Ishikawa (cell line): ENCODE data around the gene GSE1.

Source experiments
- CEBPB ChIP-seq: IDR thresholded peaks from 2 replicates; pipeline ENCODE4 v1.6.1; 2012
- CREB1 ChIP-seq: IDR thresholded peaks from 2 replicates; pipeline ENCODE4 v1.6.1; 2012; ENCODE audit warnings: low read depth
- EGR1 ChIP-seq: IDR thresholded peaks from 2 replicates; pipeline ENCODE4 v1.6.1; 2012
- EP300 ChIP-seq: IDR thresholded peaks from 2 replicates; pipeline ENCODE4 v1.6.1; 2012; ENCODE audit warnings: borderline replicate concordance
- FOXM1 ChIP-seq: IDR thresholded peaks from 2 replicates; pipeline ENCODE4 v1.6.1; 2012; ENCODE audit warnings: low read depth, borderline replicate concordance
- NFIC ChIP-seq: IDR thresholded peaks from 2 replicates; pipeline ENCODE4 v1.6.1; 2012
- RAD21 ChIP-seq: IDR thresholded peaks from 2 replicates; pipeline ENCODE4 v1.6.1; 2012; ENCODE audit warnings: low read depth
- TAF1 ChIP-seq: IDR thresholded peaks from 2 replicates; pipeline ENCODE4 v1.6.1; 2012; ENCODE audit warnings: low read depth, mild to moderate bottlenecking
- TCF12 ChIP-seq: IDR thresholded peaks from 2 replicates; pipeline ENCODE4 v1.6.1; 2012; ENCODE audit warnings: low read depth
- TEAD4 ChIP-seq: IDR thresholded peaks from 2 replicates; pipeline ENCODE4 v1.6.1; 2012
- YY1 ChIP-seq: IDR thresholded peaks from 2 replicates; pipeline ENCODE4 v1.6.1; 2012; ENCODE audit warnings: low read depth
- ZBTB7A ChIP-seq: IDR thresholded peaks from 2 replicates; pipeline ENCODE4 v1.6.1; 2012; ENCODE audit warnings: low read depth
- TF ChIP-seq, protein P1 (sequence below): IDR thresholded peaks from 2 replicates; pipeline ENCODE4 v1.6.1; 2012
- TF ChIP-seq, protein P2 (sequence below): IDR thresholded peaks from 2 replicates; pipeline ENCODE4 v1.6.1; 2012; ENCODE audit warnings: low read depth, mild to moderate bottlenecking
- TF ChIP-seq, protein P3 (sequence below): IDR thresholded peaks from 2 replicates; pipeline ENCODE4 v1.6.1; 2012

The GSE1 gene

DNA sequence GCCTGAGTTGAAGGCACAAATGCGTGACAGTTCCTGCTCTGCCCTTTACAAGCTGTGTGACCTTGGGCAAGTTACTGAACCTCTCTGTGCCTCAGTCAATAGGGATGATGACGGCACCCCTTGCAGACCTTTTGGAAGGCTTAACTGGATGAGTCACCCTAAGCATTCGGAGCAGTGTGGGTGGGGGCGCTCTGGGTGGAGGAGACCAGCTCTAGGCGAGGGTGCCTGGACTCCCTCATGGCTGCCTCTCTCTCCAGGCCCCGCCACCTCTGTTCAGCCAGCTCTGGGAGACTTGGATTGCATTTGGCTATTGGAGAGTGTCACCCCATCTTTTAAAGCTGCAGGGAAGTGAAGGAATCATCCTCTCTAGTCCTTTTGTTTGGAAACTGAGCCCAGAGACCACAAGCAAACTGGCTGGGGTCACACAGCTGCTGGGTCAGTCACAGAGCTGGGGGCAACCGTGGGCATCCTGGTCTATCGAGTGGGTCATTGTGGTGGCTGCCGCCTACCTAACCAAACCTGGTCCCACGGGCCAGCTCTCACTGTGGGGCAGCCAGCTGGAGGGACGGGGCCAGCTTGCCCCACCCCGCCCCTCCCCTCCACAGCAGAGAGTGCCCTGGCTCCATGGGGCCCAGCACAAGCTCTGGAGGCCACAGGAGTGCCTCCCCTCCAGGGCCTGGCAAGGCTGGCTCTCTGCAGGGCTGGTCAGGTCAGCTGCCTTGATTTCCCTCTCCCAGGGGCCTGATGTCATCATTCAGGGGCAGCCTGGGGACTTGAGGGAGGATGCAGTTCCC lies 20.2 kb upstream of the GSE1 start:
- no peak for TF ChIP-seq FOXM1
- no peak for TF ChIP-seq YY1
- no peak for TF ChIP-seq CEBPB
- TF ChIP-seq, protein P1, sequence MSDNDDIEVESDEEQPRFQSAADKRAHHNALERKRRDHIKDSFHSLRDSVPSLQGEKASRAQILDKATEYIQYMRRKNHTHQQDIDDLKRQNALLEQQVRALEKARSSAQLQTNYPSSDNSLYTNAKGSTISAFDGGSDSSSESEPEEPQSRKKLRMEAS: no peak
- TF ChIP-seq EGR1: no peak
- no peak for TF ChIP-seq RAD21
- TF ChIP-seq EP300: no peak
- TF ChIP-seq TEAD4: no peak
- TF ChIP-seq NFIC: no peak

DNA sequence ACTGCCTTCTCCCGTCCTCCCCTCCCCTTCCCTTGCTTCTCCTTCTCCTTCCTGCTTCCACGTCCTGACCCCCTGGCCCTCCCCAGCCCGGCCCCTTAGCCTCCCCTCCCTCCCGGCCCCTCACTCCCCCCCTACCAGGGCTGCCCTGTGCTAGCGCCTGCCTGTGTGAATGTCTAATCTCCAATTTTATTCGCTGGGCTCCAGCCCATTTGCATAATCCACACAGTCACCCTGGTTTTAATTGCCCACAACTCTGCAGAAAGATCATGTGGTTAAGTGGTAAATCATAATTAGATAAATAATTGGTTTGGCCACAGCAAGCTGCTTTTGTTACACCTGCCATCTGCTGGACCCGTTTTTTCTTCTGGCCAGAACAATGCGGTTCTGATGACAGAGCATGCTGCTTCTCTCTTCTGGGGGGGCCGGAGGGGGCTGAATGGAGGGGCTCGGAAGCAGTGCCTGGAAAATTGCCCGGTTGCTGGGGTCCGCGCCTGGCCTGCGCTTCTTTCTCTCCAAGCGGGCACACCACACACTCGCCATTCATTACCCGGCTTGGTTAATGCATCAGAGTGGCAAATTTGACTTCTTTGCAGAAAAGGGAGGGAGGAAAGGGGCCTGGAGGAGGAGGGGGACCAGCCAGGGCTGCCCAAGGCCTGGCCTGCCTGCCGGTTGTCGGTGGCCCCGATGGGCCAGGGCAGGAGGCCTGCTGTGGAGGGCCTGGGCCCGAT lies 19.5 kb upstream of the GSE1 start:
- TF ChIP-seq EP300 (no peak), NFIC (no peak), TAF1 (no peak), TEAD4 (no peak), CEBPB (no peak), EGR1 (no peak), CREB1 (no peak), TCF12 (no peak), ZBTB7A (no peak)
- TF ChIP-seq, protein P2, sequence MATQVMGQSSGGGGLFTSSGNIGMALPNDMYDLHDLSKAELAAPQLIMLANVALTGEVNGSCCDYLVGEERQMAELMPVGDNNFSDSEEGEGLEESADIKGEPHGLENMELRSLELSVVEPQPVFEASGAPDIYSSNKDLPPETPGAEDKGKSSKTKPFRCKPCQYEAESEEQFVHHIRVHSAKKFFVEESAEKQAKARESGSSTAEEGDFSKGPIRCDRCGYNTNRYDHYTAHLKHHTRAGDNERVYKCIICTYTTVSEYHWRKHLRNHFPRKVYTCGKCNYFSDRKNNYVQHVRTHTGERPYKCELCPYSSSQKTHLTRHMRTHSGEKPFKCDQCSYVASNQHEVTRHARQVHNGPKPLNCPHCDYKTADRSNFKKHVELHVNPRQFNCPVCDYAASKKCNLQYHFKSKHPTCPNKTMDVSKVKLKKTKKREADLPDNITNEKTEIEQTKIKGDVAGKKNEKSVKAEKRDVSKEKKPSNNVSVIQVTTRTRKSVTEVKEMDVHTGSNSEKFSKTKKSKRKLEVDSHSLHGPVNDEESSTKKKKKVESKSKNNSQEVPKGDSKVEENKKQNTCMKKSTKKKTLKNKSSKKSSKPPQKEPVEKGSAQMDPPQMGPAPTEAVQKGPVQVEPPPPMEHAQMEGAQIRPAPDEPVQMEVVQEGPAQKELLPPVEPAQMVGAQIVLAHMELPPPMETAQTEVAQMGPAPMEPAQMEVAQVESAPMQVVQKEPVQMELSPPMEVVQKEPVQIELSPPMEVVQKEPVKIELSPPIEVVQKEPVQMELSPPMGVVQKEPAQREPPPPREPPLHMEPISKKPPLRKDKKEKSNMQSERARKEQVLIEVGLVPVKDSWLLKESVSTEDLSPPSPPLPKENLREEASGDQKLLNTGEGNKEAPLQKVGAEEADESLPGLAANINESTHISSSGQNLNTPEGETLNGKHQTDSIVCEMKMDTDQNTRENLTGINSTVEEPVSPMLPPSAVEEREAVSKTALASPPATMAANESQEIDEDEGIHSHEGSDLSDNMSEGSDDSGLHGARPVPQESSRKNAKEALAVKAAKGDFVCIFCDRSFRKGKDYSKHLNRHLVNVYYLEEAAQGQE: no peak
- TF ChIP-seq, protein P1: no peak

DNA sequence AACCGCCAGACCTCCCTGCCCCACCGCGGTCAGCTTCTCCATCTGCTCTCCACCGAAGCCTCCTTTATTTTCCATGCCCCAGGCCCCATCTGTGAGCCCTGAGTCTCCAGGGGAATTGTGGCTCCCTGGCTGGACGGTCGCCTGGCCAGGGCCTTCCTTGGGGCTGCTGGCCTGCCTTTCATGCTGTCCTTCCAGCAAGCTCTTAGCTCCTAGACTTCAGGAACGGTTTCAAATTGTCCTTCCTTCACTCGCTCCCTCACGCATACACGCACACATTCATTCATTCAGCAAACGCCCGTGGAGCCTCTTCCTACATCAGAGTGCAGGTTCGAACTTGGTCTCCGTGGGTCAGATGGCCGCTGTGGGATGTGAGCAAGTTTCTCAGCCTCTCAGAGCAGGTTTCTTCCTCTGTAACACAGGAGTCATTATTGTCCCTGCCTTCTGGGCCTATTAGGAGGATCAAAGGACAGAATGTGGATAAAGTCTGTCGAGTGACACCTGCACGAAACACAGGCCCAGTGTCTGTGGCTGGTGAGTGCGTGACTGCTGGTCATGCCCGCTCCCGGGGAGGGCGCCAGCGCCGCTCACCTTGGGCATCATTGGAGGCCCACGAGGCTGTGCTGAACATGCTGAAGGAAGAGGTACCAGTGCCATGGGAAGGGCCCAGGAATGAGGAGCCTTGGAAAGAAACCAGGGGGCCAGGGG lies 18.7 kb upstream of the GSE1 start:
- TF ChIP-seq, protein P1: no peak
- no peak for TF ChIP-seq NFIC
- no peak for TF ChIP-seq TAF1
- no peak for TF ChIP-seq FOXM1
- TF ChIP-seq YY1: no peak
- no peak for TF ChIP-seq CREB1
- no peak for TF ChIP-seq RAD21

DNA sequence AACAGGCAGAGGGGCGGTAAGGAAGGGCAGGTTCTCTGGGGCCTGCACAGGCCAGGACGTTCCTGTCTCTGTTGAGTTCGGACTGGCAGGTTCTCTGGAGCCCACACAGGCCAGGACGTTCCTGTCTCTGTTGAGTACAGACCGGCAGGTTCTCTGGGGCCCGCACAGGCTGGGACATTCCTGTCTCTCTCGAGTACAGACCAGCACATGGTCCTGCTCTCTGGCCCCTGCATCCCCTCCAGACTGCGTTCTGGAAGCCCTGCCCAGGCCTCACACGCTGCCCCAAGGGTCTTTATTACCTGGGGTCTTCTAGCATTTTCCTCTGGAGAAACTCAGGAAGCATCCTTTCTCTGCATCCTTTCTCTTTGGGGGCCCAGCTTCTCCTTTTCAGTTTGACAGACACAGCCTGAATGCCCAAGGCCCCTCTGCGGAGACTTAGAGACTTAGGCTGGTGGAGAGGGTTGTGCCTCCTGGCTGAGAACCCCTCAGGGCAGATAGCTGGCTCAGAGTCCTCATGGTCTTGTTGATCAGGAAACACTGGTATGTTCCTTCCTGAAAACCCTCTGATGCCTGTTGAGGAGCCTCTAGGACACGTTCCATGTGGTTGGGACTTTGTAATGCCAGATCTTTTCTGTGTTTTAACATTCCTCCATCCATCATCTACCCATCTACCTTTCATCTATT lies 18.0 kb upstream of the GSE1 start:
- TF ChIP-seq EP300: no peak

DNA sequence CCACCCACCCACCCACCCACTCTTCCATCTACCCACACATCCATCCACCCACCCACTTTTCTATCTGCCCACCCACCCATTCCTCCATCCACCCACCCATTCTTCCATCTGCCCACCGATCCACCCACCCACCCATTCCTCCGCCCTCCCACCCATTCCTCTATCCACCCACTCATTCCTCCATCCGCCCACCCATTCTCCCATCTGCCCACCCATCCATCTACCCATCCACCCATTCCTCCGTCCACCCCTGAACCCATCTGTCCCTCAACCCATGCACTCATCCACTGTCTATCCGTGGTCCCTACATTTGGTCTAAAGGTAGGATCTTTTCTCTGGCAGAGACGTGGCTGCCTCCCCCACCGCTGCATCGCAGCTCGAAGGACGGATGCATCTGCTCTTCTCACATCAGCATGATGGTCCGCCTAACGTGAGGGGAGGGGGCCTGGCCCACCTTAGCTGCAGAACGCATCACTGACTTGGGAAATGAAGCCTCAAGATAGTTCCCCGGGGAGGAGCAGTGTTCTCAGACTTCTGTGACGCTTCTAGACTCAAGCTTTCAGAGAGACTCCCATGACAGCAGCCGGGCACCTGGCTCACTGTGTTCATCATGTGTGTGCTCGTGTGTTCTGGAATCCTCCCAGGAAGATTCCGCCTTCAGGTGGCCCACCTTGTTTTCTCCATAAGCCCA lies 17.2 kb upstream of the GSE1 start:
- TF ChIP-seq TAF1 (no peak), NFIC (no peak), YY1 (no peak), TCF12 (no peak), ZBTB7A (no peak), FOXM1 (no peak), EP300 (no peak), RAD21 (no peak), EGR1 (no peak), CREB1 (no peak), TEAD4 (no peak), CEBPB (no peak)
- TF ChIP-seq, protein P2: no peak
- TF ChIP-seq, protein P1: no peak
- TF ChIP-seq, protein P3, sequence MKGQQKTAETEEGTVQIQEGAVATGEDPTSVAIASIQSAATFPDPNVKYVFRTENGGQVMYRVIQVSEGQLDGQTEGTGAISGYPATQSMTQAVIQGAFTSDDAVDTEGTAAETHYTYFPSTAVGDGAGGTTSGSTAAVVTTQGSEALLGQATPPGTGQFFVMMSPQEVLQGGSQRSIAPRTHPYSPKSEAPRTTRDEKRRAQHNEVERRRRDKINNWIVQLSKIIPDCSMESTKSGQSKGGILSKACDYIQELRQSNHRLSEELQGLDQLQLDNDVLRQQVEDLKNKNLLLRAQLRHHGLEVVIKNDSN: no peak
